ENCODE data around the gene C3orf80.
"Not testable (repeated sequence)": the region's sequence is repeated elsewhere in the genome, so short reads cannot be mapped to it uniquely, and the experiment has no call there.

C3orf80 gene

DNA sequence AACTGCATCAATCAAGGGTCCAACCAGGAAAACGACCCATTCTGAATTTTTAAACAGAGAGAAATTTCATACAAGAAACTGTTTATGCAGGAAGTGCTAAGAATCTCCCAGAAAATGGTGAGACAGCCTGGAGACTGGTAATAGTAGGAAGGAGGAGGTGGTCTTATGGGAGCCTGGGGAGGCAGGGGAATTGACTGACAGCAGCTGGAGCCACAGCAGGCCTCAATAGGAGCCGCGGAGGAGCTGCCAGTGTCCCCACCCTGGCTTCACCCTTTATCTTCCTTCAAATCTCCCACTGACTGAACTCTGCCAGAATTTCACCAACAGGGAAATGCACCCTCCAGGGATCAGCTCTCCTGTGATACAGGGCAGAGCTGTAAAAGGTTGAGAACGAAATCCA, 7.5 kb upstream of the C3orf80 start:
- no peak for DNase-seq

DNA sequence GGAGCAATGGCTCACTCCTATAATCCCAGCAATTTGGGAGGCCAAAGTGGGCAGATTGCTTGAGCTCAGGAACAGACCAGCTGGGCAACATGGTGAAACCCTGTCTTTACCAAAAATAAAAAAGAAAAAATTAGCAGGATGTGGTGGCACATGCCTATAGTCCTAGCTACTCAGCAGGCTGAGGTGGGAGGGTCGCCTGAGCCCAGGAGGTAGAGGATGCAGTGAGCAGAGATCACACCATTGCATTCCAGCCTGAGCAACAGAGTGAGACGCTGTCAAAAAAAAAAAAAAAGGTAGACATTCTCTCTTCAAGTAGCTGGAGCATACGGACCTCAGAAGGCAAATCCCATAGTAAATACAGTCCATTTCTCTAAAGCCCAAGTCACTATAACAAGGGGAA, 7.1 kb upstream of the C3orf80 start:
- DNase-seq: no peak

DNA sequence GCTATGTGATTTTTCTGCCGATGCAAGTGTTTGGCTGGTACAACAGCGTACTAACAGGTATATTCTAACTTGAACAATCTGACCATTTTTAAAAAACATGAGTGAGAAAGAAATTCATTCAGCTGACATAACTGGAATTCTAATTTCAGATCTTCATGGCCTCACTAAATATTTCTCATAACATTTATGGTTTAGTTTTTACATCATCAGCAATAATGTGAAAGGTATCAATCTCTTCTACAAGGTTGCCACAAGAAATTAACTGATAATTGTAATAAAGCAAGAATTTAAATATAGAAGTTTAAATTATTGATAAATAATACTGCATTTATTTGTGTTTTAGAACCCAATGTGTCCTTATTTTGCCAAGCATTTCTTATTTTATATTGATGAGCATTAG, 5.2 kb upstream of the C3orf80 start:
- DNase-seq: no peak

DNA sequence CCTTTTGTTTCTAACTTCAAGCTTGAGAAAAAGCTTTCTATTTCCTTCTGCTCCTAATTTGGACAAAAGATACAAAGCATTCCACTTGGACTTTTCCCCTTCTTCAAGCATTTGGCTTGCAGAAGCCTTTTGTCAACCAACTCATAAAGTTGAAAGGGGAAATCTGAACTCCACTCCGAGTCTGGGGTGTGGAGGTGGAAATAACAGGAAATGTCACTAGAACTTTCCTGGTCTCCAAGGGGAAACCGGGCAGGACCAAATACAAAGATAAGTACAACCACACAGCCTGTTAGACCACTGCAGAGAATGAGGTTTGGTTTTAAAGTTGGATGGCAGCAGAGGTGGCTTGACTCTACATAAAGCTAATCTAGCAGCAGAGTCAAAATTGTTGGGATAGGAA, 4.2 kb upstream of the C3orf80 start:
- no peak for DNase-seq

DNA sequence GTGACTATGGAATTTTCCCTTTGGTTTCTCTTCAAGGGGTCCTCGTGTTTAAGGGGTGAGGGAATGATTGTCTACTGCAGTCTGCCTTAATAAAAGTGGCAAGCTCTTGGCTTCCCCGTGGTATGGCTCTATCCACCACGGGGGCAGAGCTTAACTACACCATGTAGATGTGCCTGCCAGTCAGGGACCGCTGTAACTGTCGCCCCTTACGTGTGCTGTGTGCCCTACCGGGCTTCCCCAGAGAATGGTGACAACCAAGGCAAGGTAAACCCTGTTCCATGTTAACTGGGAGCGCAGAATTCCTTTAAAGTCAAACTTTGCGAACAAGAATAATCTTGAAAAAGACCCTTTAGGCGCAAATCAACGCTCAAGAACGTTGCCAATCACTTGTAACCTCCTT, 966 bp upstream of the C3orf80 start:
- no peak for DNase-seq

DNA sequence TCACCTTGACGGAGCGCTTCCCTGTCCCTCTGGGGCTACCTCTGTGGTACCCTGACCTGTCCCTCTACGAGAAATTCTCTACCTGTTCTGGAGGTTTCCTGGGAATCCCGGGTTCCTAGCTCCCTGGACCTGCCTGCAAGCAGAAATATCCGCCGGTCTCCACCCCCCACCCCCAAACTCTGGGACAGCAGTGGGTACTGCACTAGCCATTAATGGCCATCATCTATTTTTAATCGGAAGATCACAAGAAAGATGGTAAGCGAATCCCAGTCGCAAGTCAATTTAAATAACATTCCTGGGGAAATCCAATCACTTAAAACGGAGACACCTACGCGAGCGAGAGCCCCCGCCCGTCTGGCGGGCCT, 429 bp upstream of the C3orf80 start:
- no peak for DNase-seq

DNA sequence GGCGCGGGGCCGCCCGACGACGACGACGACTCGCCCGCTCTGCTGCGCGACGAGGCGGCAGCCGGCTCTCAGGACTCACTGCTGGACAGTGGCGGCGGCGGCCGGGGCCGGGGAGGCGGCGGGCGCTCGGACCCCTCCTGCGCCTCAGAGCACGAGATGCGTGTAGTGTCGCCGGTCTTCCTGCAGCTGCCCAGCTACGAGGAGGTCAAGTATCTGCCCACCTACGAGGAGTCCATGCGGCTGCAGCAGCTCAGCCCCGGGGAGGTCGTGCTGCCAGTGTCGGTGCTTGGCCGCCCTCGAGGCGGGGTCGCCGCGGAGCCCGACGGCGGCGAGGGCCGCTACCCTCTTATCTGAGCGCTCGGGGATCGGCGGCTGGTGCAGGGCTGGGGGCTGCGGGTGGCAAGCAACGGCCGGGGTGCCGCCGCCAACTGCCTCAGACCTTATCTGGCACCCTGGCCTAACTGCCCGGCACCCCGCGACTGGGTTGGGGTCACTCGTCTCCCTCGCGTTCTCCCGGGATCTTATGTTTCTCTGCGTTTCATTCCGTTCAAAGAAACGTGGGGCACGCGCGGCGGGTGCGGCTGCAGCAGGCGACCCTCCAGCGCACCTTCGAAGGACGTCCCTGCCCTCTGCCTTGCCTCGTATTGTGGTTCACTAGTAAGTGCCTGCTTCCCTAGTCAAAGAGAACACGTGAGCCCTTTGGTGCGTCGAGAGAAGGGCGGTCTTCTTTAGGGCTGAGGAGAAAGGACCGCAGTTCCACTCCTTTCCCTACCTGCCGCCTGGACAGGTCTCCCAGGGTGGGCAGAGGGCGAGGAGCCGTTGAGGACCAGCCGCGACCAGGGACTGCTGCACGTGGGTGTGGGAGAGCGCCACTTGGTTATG, 1.0 kb downstream of the C3orf80 start:
- DNase-seq: no peak

DNA sequence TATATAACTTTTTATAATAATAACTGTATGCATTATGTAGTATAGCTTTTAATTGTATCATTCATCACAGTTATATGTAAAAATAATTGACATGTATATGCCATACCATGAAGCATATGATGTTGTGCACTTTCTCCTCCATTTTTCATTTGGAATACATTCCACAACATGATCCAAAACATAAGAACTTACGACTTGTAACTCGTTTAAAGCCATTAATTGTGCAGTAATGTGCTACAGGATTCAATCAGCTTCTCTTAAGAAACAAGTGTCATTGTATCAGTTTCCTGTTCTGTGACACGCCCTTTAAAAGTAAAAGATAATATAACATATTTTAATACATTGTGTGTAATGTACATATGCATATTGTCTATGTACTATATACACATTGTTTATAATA, 2.2 kb downstream of the C3orf80 start:
- DNase-seq: no peak

DNA sequence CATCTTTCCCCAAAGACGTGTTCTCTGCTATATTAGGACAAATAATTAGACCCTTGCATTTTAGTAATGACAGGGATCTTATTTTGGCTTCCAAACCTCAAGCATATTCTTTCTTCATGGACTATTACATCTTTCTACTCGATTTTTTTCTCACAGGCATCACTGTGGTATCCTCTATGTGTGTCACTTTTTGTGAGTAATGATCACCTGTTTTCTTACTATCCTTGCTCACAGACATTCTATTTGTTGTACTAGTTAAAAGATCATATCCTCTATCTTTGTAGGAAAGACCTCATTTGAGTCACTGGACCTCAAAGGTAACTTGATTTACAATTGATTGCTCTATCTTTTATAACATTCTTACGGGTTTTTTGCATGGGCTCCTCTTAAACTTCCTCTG, 6.8 kb downstream of the C3orf80 start:
- no peak for DNase-seq

DNA sequence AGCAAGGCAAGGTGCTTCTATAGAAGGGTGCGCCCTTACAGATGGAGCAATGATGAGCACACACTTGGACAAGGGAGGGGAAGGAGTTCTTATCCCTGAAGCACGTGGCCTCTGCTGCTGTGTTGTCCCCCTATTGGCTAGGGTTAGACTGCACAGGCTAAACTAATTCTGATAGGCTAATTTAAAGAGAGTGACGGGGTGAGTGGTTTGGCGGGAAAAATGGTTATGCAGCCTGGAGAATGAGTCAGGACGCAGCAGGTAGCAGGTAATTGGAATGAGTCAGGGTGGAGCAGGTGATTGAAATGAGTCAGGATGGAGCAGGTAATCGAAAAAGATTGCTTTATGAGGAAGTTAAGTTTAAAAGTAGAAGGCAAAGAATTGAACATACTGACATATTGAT, 15.5 kb downstream of the C3orf80 start:
- DNase-seq: not testable (repeated sequence)

DNA sequence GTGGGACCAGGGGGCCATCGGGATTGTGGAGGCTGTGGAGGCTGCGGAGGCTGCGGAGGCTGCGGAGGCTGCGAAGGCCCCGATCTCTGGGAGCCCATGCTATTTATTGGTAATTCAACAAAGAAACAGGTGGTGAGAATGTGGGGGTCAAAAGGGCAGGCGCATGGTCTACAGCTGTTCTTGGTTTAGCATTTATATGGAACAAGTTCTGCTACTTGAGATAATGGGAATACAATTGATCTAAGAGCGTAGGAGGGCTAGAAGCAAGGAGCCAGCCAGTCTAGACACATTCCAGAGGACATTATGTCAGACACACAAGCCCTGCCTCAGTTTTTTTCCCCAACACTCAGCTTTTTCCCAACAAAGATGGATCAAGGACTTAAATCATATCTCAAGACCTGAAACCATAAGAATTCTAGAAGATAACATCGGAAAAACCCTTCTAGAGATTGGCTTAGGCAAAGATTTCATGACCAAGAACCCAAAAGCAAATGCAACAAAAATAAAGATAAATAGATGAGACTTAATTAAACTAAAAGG, 20.1 kb downstream of the C3orf80 start:
- no peak for DNase-seq

DNA sequence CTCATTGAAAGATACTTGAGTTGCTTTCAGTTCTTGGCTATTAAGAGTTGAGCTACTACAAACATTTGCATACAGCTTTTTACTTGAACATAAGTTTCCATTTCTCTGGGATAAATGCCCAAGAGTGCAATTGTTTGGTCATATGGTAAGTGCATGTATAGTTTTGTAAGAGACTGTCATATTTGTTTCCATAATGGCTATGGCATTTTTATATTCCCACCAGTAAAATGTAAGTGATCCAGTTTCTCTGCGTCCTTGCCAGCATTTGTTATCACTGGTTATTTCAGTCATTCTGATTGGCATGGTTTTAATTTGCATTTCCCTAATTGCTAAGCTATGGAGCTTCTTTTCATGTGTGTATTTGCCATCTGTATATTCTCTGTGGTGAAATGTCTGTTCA, 22.5 kb downstream of the C3orf80 start:
- DNase-seq: no peak

DNA sequence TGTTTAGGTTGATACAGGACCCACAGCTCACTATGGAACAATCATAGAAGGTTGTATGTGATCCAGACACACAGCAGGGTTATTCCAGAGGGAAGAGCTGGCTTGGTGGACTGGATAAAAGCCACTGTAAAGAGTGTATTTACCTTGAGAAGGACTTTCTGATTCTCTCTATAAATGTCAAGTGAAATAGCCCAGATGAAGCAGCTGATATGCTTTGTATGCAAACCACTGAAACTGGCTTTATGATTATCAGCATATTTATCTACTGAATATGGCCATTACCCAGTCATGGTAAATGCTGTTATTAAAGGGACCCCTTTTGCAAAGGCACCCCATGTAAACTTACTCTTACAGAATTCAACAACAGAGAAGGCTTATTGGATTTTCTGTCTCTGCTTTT, 28.1 kb downstream of the C3orf80 start:
- no peak for DNase-seq

DNA sequence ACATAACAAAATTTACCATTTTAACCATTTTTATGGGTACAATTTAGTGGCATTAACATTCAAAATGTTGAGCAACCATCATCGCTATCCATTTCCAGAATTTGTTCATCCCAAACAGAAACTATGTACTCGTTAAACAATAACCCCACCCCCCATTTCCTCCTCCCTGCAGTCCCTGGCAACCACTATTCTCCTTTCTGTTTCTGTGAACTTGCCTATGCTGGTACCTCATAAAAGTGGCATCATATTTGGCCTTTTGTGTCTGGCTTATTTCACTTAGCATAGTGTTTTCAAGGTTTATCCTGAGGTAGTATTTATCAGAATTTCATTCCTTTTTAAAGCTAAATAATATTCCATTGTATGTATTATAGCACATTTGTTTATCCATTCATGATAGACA, 32.4 kb downstream of the C3orf80 start:
- no peak for DNase-seq

DNA sequence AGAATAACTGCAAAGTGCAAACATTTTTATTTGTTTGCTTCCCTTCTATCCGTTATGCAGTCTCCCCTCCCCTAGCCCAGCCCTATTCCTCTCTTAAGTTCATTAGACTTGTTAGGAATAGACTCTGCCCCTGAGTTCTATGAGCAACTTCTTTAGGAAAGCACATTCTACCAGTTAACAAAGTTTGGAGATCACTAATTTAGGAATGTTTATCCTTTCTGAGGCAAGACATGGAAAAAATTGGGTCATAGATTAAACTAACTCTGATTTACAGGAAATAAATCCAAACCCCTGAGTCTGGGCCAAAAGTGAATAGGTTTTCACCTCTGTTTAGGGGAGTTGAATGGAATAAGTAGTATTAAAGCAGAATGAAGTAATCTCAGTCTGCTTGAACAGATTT, 34.4 kb downstream of the C3orf80 start:
- no peak for DNase-seq

DNA sequence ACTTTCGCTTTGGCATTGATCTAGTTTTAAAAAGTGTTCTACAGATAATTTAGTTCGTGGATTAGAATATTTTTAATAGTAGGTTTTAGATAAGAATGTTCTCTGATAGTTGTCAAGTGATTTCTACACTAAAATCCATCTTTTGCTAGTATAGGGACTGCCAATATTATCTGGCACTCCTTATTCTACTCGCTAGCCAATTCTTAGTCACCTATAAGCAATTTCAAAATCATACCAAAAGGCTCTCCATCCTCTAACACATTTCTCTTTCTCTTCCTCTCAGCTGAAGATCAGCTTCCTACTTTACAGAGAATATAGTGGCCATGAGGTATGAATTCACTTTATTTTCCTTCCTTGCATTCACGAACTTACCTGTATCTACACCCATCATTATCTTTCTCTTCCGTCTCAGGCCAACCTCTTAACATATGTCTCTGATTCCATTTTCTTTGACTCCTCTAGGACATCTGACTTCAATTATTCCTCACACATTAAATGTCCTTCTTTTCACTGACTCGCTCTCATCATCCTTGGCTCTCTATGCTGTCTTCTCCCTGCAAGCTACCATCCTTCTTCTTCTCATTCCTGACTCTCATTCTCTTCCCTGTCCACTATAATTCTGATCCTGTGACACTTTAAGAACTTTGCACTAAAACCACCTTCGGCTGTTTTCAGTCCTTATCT, 35.5 kb downstream of the C3orf80 start:
- no peak for DNase-seq

DNA sequence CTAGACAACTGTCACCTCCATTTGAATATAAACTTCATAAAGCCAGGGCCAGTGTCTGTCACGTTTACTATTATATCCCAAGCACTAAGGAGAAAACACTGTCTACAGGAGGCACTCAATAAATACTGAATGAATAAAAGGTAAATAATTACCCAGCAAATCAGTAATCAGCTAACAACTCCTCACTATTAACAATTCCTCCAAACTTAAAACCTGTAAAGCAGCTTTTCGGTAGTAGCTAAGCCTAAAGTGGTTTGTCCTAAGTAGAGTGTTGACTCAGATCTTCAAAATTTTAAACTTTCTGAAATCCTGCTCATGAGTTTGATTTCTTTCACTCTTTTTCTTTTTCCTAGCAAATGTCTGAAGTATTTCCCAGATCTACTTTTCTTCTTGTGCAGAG, 39.9 kb downstream of the C3orf80 start:
- no peak for DNase-seq
